ENCODE data around the gene PLEKHH2.
"Not testable (repeated sequence)": the region's sequence is repeated elsewhere in the genome, so short reads cannot be mapped to it uniquely, and the experiment has no call there.

PLEKHH2 gene

DNA sequence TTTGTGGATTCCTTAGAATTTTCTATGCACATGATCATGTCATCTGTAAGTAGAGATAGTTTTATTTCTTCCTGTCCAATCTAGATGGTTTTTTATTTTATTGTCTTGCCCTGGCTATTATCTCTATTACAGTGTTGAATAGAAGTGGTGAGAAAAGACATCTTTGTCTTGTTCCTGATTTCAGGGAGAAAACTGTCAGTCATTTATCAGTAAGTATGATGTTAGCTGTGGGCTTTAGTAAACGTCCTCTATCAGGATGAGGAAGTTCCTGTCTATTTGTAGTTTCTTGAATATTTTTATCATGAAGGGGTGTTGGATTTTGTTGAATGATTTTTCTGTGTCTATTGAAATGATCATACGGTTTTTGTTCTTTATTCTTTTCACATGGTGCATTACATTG lies 5.3 kb downstream of the PLEKHH2 start:
- DNase-seq = no peak

DNA sequence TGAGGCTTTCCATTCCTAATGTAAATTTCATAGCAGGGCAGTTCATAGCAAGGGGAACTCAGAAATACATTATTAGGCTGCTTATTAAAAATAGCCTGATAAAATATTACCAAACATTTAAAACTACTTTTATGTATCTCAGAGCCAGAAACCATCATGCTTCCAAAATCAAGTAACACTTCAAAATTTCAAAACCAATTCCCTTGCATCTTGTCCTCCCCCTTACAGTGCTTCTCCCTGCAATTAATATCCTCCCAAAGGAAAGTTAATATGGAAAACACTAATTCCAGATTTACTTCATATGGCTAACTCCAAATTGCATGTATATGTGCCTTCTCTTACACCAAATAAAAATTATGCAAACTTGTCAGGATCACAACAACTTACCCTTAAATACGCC lies 6.6 kb downstream of the PLEKHH2 start:
- DNase-seq = no peak

DNA sequence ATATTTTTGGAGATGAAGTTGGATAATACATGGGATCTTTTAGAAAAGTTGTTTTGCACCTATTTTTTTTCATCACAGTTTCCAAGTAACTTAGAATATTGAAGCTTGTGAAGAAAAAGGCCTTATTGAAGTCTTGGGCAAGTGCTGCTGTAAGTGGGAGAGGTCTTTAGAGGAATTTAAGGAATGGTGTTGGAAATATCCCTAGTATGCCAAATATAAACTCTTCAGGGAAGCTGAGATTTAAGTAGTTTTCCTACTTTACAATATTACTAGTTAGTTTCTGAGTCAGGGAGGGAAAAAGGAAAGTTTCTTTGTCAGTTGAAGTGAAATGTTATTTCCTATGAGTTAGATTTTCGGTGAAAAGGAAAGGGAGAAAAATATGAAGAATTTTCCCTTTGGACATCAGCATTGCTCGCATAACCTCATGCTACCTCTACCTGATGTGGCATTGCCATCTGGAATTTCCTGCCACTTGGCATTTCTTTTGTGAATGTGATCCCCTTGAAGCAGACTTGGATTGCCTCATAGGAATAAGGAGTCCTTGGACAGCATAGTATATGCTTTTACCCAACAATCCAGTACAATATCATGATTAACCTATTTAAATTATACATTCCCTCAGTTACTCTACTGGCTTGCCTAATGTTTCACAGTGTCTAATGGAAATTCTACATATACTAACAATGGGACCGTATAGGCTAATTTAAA lies 12.1 kb downstream of the PLEKHH2 start:
- no peak for DNase-seq

DNA sequence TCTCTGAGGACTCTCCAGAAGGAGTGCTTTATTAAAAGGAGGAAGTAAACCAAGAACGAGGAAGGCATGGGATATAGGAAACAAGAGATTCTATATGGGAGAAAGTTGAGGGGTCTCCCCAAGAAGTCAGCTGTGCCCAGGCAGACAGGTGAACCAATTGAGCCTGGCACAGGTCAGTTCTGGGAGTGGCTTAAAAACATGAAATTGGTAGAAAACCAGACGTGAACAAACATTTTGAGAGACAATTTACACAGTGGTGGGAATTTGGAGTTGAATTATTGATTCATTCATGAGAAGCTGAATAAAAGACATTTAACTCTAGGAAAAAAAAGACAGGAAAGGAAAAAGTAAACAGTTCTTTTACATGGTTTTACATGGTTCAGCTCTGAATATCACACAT lies 16.4 kb downstream of the PLEKHH2 start:
- DNase-seq = no peak

DNA sequence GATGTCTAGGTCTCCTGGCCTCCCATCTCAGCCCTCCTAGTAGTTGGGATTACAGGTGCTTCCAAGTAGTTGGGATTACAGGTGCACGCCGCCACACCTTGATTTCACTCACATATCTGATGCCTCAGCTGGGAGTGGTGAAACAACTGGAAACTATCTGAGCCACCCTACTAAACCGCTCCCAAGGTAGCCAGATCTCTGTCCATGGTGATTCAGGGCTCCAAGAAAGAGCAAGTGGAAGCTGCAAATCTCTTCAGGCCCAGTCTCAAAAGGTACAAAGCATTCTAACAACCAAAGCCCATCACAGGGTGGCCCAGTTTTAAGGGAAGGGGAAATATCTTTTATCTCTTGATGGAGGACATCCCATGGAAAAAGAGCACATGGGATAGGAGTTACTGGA lies 20.2 kb downstream of the PLEKHH2 start:
- no peak for DNase-seq

DNA sequence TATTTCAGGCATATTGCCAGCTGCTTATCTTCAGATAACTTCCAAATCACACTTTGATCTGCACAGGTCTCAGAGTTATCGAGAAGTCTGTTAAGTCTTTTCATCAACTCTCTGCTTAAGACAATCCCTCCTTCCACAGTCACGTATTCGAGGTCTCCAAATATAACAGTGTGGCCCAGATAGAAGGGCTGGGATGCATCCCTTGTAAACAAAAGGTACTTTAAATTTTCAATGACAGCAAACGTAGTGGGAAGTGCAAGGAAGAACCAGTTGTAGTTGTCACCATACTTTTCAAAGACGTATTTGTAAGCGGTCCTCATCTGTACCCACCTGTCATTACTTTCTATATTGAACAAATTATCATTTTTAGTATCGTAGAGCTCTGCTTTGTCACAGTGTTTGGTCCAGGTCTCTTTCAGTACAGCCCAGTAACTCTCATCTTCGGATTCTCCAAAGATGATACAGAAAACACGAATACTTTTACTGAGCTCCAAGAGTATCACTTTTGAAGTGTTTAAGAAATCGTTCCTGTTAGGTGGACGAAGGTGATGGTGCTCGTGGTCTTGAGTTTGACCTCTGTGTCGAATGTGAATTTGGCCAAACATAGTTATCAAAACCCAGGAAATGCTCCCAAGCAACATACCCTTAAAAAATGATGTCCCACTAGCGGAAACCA lies 38.7 kb downstream of the PLEKHH2 start:
- no peak for DNase-seq

DNA sequence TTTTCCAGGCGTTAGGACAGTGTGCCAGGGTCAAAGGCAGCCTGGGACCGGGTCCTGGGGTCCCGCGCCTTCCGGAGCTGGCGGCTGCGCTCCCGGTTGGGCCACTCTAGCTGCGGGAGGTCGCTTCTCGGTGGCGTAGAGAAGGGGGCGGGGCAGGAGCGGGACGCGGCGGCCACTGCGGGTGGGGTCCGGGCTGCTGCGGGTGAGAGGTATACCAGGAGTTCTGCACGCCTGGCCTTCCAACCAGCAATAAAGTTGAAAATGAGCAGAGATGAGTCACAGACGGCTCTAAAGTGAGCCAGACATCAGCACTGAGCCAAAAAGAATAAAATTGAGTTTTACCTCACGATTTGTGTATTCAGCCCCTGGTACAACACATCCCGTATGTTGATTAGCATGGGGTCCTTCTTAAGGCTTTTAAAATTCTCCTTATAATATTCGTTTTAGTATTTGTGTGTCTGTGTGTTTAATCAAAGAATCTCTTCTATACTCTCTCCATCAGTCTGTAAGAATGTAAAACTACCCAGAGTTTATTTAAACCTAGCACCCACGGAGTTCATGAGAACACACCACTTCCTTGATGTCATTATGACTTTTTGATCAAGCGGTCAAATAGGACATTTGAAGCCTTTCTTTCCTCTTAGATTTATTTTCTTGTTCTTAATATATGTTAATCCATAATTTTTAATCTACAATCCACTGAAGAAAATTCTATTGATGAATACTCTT lies 39.4 kb downstream of the PLEKHH2 start, which contains the start of gene C1GALT1C1L:
C1GALT1C1L (minus strand) TSS at position 108 of the 729 bp plus-strand sequence; CDS start at position 1, 107 bp downstream.
- DNase-seq = peak; percentile 19 to 52

DNA sequence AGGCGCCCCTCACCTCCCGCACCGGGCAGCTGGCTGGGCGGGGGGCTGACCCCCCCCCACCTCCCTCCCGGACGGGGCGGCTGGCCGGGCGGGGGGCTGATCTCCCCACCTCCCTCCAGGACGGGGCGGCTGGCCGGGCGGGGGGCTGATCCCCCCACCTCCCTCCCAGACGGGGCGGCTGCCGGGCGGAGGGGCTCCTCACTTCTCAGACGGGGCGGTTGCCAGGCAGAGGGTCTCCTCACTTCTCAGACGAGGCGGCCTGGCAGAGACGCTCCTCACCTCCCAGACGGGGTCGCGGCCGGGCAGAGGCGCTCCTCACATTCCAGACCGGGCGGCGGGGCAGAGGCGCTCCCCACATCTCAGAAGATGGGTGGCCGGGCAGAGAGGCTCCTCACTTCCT lies 40.7 kb downstream of the PLEKHH2 start:
- DNase-seq = not testable (repeated sequence)

DNA sequence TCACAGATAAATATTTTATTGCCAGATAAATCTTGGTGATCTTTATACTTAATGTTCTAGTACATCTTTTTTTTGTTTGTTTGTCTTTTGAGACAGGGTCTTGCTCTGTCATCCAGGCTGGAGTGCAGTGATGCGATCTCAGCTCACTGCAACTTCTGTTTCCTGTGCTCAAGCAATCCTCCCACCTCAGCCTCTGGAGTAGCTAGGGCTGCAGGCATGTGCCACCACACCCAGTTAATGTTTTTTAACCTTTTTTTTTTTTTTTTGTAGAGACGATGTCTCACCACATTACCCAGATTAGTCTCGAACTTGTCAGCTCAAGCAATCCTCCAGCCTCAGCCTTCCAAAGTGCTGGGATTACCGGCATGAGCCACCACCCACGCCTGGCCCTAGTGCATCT lies 48.3 kb downstream of the PLEKHH2 start:
- no peak for DNase-seq

DNA sequence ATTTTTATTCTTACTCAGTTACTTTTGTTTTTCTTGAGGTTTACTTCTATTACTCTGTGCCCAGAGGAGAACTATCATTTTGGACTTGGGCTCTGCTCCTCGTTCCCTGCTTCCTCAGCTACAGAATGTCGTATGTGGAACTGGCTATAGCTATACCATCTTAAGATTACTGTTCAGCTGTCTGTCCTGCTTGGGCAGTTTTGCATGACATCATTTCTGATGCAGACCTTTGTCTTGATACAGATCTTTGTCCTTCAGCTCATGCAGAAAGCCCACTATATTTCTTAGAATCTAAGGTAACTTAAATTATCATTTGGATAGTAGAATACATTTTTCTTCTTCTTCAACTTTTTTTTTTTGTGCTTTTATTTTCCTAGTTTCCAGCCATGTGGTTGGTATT lies 52.9 kb downstream of the PLEKHH2 start:
- no peak for DNase-seq

DNA sequence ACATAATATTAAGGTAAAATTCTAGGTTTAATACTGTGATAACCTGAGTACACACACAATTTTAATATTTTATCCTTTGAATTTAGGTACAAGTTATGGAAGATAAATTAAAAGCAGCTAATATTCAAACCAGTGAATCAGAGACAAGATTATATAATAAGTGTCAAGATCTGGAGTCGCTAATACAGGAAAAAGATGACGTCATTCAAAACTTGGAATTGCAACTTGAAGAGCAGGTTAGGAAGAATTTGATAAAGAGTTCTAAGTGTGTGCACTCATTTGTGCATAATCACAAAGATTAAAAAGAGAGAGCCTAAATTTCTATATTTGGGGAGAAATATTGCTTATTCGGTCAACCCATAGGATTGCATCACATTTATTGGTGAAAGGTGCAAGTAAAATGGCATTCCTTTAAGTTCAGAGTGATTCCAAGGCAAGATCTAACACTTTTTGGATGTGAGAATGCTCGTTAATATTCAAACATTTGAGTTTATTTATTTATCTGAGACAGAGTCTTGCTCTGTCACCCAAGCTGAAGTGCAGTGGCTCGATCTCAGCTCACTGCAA lies 55.5 kb downstream of the PLEKHH2 start:
- DNase-seq = no peak

DNA sequence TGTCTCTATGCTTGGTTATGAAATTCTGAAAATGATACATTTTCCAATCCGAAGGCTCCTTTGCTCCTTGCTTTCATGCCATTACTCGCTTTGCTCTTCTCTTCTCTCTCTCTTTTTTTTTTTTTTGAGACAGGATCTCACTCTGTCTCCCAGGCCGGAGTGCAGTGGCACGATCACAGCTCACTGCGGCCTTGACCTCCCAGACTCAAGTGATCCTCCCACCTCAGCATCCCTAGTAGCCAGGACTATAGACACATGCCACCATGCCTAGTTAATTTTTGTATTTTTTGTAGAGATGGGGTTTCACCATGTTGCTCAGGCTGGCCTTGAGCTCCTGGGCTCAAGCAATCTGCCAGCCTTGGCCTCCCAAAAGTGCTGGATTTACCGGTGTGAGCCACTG lies 61.1 kb downstream of the PLEKHH2 start:
- not testable (repeated sequence) for DNase-seq

DNA sequence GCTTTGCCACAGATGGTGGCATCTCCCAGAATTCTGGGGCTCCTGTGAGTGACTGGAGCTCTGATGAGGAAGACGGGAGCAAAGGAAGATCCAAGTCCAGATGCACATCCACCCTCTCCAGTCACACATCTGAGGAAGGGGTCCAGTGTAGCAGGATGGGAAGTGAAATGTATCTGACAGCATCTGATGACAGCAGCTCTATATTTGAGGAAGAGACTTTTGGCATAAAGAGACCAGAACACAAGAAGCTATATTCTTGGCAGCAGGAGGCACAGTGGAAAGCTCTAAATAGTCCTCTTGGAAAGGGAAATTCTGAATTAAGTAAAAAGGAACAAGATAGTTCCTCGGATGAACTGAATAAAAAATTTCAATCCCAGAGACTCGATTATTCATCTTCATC lies 62.7 kb downstream of the PLEKHH2 start:
- DNase-seq = no peak

DNA sequence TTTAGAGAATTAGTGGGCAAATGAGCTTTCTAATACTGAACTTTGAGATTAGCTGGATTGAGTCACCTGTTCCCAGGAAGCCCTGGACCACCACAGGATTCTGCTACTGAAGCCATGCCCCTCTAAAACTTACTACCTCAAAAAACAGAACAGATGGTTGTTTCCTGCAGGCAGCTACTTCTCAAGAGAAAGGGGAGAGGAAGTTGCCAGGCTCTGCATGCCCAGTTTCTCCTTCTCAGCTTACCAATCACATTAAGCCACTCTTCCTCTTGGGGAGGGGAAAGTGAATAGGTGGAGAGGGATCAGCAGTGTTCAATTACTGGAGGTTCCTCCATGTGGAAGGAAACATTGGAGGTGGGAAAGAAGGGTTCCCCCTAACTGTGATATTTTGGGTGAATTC lies 64.1 kb downstream of the PLEKHH2 start:
- DNase-seq = no peak

DNA sequence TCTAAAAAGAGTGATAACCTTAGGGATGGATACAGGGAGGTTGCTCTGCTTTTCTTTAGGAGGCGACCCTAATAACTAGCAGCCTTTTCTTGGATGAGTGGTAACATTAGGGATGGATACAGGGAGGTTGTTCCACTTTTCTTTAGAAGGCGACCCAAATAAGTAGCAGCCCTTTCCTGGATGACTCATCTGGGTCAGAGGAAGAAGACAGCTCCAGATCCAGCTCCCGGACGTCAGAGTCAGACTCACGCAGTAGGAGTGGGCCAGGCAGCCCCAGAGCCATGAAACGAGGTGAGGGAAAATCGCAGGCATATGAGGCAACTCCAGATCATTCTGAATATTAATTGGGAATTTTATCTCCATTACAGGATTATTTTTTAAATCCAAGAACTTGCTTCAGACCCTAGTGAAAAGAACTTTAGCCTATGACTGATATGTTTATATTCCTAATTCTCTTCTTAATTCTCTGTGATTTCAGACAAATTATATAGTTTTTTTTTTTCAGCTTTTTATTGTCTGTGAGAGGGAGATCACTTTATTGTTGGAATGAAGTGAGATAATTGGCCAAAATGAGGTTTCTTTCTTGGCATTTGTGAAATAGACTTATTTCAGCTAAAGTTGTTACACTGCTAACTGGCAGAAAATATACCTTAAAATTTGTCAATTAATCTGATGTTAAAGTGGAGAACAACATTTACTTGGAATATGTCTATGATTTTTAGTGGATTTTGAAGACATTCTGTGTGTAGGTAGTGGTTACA lies 70.4 kb downstream of the PLEKHH2 start:
- no peak for DNase-seq

DNA sequence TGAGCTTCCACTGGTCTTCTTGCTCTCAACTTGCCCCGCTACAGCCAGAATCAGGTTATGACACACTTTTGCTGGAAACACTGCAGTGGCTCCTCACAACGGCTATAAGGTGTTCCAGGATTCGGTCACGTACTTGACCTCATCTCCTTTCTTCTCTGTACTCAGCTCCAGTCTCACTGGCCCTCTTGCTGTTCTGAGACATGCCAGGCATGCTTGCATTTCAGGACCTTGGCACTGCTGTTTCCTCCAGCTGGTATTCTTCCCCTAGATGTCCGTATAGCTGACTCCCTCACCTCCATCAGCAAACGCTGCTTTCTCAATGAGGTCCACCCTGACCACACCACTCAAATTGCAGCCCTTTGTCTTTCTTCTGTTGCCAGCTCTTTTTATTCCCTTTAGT lies 71.1 kb downstream of the PLEKHH2 start:
- DNase-seq = no peak

DNA sequence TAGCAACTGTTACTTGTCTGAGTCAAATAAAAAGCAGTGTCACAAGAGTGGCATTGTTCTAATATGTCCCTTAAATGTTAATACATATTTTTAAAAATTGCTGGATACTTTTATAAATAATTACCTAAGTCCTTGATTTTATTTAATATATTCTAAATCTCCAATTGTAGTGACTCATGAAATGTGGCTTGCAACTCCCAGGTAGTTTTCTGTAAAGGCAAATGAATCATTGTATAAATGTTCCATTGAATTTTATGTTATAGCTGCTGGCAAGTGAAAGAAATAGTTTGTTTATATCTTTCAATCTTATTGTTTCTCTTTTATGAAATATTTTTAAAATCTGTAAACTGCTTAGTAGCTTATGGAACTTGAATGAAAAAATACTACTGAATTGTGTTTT lies 71.8 kb downstream of the PLEKHH2 start:
- no peak for DNase-seq

DNA sequence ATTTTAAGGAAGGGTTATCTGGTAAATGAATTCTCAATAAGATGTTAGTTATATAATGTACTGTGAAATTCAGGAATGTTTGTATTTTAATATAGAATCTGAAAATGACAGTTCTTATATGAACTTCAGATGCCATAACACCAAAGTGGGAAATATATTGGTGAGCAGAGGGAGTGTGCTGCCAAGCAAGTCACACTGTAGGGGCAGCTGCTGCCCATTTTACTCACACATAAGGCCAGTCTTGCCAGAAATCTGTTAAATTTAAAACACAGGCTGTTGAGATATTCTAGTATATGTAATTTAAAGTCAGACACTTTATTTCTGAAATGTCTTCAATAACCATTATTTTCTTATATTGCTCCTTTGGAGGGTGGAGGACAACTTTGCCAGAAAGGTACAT lies 73.8 kb downstream of the PLEKHH2 start:
- no peak for DNase-seq

DNA sequence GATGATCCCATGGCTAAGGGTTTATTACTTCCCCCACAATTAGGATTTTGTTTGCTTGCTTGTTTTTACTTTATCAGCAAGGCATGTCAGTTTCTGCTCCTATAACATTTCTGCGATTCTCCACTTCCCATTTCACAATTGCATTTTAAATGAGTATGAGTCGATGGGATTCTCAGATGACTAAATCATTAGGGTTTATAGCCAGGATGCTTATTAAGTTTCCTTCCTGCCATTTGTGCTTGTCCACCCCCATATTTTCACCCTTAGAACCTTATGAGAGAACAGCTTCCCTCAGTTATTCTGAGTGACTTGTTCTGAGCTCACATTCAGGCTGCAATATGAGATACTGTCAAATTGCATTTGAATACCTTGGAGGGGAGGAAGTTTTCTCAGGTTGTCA lies 77.1 kb downstream of the PLEKHH2 start:
- DNase-seq = no peak

DNA sequence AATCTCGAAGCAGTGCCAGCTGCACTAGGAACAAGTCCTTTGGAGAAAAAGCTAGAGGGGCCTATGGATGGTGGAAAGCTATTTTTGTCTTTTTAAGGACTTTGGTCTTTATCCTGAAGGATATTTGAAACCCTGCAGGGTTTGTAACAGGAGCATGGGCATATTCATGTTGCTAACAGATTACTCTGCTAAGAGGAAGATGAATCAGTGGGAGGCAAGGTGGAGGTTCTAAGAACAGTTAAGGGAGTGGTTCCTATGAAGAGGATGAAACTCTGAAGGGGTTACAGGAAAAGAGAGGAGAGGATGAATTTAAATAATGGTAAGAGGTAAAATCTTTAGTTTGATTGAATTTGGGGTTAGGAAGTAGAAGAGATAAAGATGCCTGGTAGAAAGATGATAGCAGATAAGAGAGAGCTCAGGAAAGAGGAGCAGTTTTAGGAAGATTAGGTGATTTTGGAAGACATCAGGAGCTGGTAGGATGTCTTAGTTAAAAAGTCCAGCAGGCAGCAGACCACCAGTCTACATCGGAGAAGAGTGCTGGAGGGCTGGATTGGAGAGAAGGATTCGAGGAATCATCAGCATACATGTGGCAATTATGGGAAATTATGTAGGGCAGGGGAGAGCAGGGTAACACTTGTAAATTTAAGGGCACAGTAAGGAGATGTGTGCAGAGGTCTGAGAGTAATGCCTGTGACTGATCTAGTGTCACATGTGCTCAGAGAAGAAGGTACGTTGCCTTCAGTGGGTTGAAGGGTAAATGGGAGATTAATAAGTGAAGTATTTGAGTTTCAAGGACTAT lies 78.4 kb downstream of the PLEKHH2 start:
- no peak for DNase-seq

DNA sequence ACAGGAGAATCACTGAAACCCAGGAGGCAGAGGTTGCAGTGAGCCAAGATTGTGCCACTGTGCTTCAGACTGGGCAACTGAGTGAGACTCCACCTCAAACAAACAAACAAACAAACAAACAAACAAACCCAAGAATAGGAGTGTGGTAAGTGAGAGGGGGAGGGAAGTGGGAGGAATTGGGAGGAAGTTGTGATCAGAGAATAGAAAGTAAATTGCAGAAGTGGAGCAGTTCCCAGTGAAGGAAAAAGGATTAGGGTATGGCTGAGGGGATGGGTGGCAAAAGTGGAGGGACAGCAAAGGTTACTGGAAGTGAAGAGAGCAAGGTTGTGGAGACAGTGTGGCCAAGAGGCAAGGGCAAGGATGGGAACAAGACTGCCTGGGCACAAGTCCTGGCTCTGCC lies 80.3 kb downstream of the PLEKHH2 start:
- no peak for DNase-seq

DNA sequence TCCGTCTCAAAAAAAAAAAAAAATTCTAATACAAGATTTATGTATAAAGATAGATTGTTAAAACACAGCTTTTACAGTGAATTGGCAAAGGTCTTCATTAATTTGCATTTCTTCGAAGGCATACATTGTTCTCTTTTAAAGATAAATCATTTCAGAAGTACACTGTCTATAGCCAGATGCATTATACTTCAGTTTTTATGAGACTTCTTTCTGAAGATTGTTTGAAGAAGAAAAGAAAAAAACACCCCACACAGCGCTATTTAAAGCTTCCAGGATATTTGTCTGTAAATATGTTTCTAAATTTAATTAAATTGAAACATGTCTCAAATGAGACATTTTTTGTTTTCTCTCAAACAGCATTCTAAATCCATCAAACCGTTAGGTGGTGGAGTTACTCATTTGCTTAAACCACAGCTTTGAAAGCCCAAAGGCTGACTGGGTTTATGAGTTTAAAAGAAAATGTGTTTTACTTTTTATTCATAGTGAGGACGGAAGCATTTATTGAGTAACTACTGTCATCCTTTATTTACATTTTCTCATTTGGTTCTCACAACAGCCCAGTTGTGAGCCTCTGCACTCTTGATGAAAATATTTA lies 81.6 kb downstream of the PLEKHH2 start:
- no peak for DNase-seq

Data from stimulated activated CD4-positive, alpha-beta T cell treated with anti-CD3 and anti-CD28 coated beads, Interleukin-2, amount 100 ng/mL, for 24 hours (primary cell).